HG03135 (cell line): ENCODE data around the gene NSD1.
"Not testable (repeated sequence)": the region's sequence is repeated elsewhere in the genome, so short reads cannot be mapped to it uniquely, and the experiment has no call there.

Experiments used
- ATAC-seq: cut with Tn5 transposase; IDR thresholded peaks from one replicate; pipeline ENCODE4 v1.9.1; 2021; ENCODE audit warnings: mild to moderate bottlenecking, moderate library complexity; ENCODE audit not compliant: unreplicated experiment

NSD1 gene

GRCh38 chr5:177123789-177124485 is 9.6 kb upstream of the NSD1 start:
- no peak for ATAC-seq

- ATAC-seq = no peak
These were observed 9.0 kb upstream of the NSD1 start for GRCh38 chr5:177124486-177124991.

GRCh38 chr5:177126771-177127170 is 6.8 kb upstream of the NSD1 start:
- ATAC-seq = no peak

GRCh38 chr5:177128551-177128981 is 5.0 kb upstream of the NSD1 start:
- no peak for ATAC-seq

- no peak for ATAC-seq
These were observed 3.2 kb upstream of the NSD1 start for GRCh38 chr5:177130211-177131018.

GRCh38 chr5:177131019-177131320 is 2.6 kb upstream of the NSD1 start:
- ATAC-seq = no peak

- no peak for ATAC-seq
These were observed 2.0 kb upstream of the NSD1 start for GRCh38 chr5:177131352-177132135.

- peak; percentile 3 for ATAC-seq
These were observed 1.2 kb upstream of the NSD1 start for GRCh38 chr5:177132136-177133095.

GRCh38 chr5:177133853-177134696 is 502 bp downstream of the NSD1 start:
- ATAC-seq = peak; percentile 31

- no peak for ATAC-seq
These were observed 1.2 kb downstream of the NSD1 start for GRCh38 chr5:177134697-177135225.

- ATAC-seq = no peak
These were observed 6.7 kb downstream of the NSD1 start for GRCh38 chr5:177140312-177140711.

GRCh38 chr5:177141496-177141895 is 7.9 kb downstream of the NSD1 start:
- ATAC-seq = no peak

- no peak for ATAC-seq
These were observed 8.6 kb downstream of the NSD1 start for GRCh38 chr5:177142098-177142611.

- no peak for ATAC-seq
These were observed 9.2 kb downstream of the NSD1 start for GRCh38 chr5:177142778-177143177.

GRCh38 chr5:177146891-177147638 is 13.5 kb downstream of the NSD1 start:
- no peak for ATAC-seq

GRCh38 chr5:177150061-177150460 is 16.5 kb downstream of the NSD1 start:
- ATAC-seq = not testable (repeated sequence)

GRCh38 chr5:177154003-177154643 is 20.6 kb downstream of the NSD1 start:
- no peak for ATAC-seq

- no peak for ATAC-seq
These were observed 28.8 kb downstream of the NSD1 start for GRCh38 chr5:177162379-177162778.
